Parathyroid adenoma (tissue), 2 donors: Measurements from ENCODE around the gene OR10A3.

Experiments used
- H2AFZ ChIP-seq: fragments of 300-600 bp; sonication (generic); one replicate; pipeline ENCODE4 v1.7.0; 2017; ENCODE audit warnings: antibody characterized with exemption, mild to moderate bottlenecking
- H3K27ac ChIP-seq: fragments of 300-600 bp; sonication (generic); one replicate; pipeline ENCODE4 v1.7.0; 2017
- H3K27me3 ChIP-seq: fragments of 300-600 bp; sonication (generic); one replicate; pipeline ENCODE4 v1.7.0; 2017; ENCODE audit warnings: low read length; ENCODE audit not compliant: control insufficient read depth, insufficient read depth
- H3K36me3 ChIP-seq: fragments of 300-600 bp; sonication (generic); one replicate; pipeline ENCODE4 v1.7.0; 2017; ENCODE audit warnings: low read length; ENCODE audit not compliant: control insufficient read depth, insufficient read depth
- H3K4me1 ChIP-seq: fragments of 300-600 bp; sonication (generic); one replicate; pipeline ENCODE4 v1.7.0; 2017; ENCODE audit warnings: control low read depth
- H3K4me2 ChIP-seq: fragments of 300-600 bp; sonication (generic); one replicate; pipeline ENCODE4 v1.7.0; 2017; ENCODE audit warnings: low read length
- H3K4me3 ChIP-seq: fragments of 300-600 bp; sonication (generic); one replicate; pipeline ENCODE4 v1.7.0; 2017; ENCODE audit warnings: low read depth, low read length
- H3K79me2 ChIP-seq: fragments of 300-600 bp; sonication (generic); one replicate; pipeline ENCODE4 v1.7.0; 2017; ENCODE audit warnings: control low read depth
- H3K9ac ChIP-seq: fragments of 300-600 bp; sonication (generic); one replicate; pipeline ENCODE4 v1.7.0; 2017; ENCODE audit warnings: mild to moderate bottlenecking
- H3K9me3 ChIP-seq: fragments of 300-600 bp; sonication (generic); one replicate; pipeline ENCODE4 v1.7.0; 2017; ENCODE audit warnings: low read length; ENCODE audit not compliant: control insufficient read depth
- CTCF ChIP-seq: fragments of 300-600 bp; sonication (generic); IDR thresholded peaks from one replicate; pipeline ENCODE4 v1.7.0; 2017; ENCODE audit warnings: antibody characterized with exemption, mild to moderate bottlenecking
- donor health status: primary hyperparathyroidism.

The OR10A3 gene

DNA sequence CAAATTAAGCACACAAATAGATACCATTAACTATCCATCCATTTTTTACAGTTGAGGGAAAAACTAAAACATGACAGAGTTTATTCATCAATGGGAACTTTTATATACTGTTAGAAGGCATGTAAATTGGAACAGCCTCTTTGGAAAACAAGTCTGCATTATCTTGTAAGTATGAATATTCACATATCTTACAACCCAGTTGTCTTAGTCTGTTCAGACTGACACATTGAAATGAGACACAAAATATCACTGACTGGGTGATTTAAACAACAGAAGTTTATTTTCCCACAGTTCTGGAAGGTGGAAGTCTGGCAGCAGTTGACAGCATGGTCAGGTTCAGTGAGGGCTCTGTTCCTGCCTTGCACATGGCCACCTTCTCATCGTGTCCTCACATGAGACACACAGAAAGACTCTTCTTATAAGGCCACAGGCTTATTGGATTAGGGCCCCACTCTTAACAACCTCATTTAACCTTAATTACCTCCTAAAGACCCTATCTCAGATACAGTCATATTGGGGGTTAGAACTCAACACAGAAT is 40.2 kb upstream of the OR10A3 start:
- no peak overlapping the region for H3K9ac ChIP-seq
- peaks cover under 1% of the 10 kb centered on the region for H3K79me2 ChIP-seq
- H3K36me3 ChIP-seq: no peaks in the 10 kb centered on the region
- no peak overlapping the region for H2AFZ ChIP-seq
- no peaks in the 10 kb centered on the region for H3K27me3 ChIP-seq
- H3K4me3 ChIP-seq: no peak overlapping the region
- no peak overlapping the region for H3K27ac ChIP-seq
- no peak overlapping the region for H3K4me2 ChIP-seq
- H3K4me1 ChIP-seq: no peaks in the 10 kb centered on the region
- no peak for TF ChIP-seq CTCF
- H3K9me3 ChIP-seq: no peaks in the 10 kb centered on the region

- no peak overlapping the region for H3K4me3 ChIP-seq
- no peaks in the 10 kb centered on the region for H3K27me3 ChIP-seq
- TF ChIP-seq CTCF: no peak
- no peak overlapping the region for H3K27ac ChIP-seq
- H2AFZ ChIP-seq: no peak overlapping the region
- no peak overlapping the region for H3K9ac ChIP-seq
- H3K79me2 ChIP-seq: no peaks in the 10 kb centered on the region
- H3K4me2 ChIP-seq: no peak overlapping the region
- H3K4me1 ChIP-seq: no peaks in the 10 kb centered on the region
- H3K9me3 ChIP-seq: no peaks in the 10 kb centered on the region
- H3K36me3 ChIP-seq: no peaks in the 10 kb centered on the region
Measured at GRCh38 chr11:7977232-7977917, 35.9 kb upstream of the OR10A3 start.

GRCh38 chr11:7974668-7975067 is 33.2 kb upstream of the OR10A3 start:
- Histone ChIP-seq H3K36me3 (no peaks in the 10 kb centered on the region), H3K4me1 (no peaks in the 10 kb centered on the region), H3K27me3 (no peaks in the 10 kb centered on the region), H3K4me3 (no peak overlapping the region), H3K4me2 (no peak overlapping the region), H3K79me2 (no peaks in the 10 kb centered on the region), H3K9ac (no peak overlapping the region), H2AFZ (no peak overlapping the region), H3K27ac (no peak overlapping the region), H3K9me3 (no peaks in the 10 kb centered on the region)
- TF ChIP-seq CTCF: no peak

GRCh38 chr11:7973011-7973410 is 31.5 kb upstream of the OR10A3 start:
- H3K4me3 ChIP-seq: no peak overlapping the region
- no peaks in the 10 kb centered on the region for H3K9me3 ChIP-seq
- no peak overlapping the region for H3K4me2 ChIP-seq
- H3K27ac ChIP-seq: no peak overlapping the region
- no peak overlapping the region for H3K9ac ChIP-seq
- no peak for TF ChIP-seq CTCF
- no peaks in the 10 kb centered on the region for H3K4me1 ChIP-seq
- H3K27me3 ChIP-seq: no peaks in the 10 kb centered on the region
- H3K36me3 ChIP-seq: no peaks in the 10 kb centered on the region
- H2AFZ ChIP-seq: no peak overlapping the region
- no peaks in the 10 kb centered on the region for H3K79me2 ChIP-seq

DNA sequence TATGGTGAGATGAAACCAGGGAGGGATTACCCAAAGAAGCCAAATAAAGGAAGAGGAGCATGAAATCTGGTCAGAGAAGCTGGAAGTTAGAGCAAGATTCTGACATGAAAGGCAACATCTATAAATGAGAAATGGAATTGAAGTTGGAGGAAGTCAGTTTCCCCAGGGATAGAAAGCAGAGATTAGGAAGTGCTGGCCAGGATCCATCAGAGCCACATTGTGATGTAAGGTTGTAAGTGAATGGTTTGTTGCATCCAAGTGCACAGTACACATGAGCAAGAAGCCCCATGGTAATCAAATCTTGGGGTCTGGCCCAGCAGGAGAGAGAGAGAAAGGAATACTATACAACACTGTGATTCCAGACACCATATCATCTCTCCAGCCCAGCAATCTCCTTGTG is 30.3 kb upstream of the OR10A3 start:
- Histone ChIP-seq H3K36me3 (no peaks in the 10 kb centered on the region), H3K4me3 (no peak overlapping the region), H3K4me1 (no peaks in the 10 kb centered on the region), H2AFZ (no peak overlapping the region), H3K9ac (no peak overlapping the region), H3K79me2 (no peaks in the 10 kb centered on the region), H3K4me2 (no peak overlapping the region), H3K9me3 (no peaks in the 10 kb centered on the region), H3K27me3 (no peaks in the 10 kb centered on the region), H3K27ac (no peak overlapping the region)
- no peak for TF ChIP-seq CTCF
